Stomach (tissue), 9 donors: ENCODE measurements around the gene VSNL1. TPM values are rescaled to one million over a fixed set of nuclear protein-coding genes. Genes with fewer than 3 reads are reported as not detected.

Experiments used
- DNase-seq, 2 donors: peaks; one replicate each; pipeline versions ENCODE4 v3.0.0 to v3.0.0-alpha.2; 2013 to 2019
- H3K27ac ChIP-seq, 5 donors: fragments of 200-600 bp in 4 of 5; sonication (generic) in 4 of 5; one replicate each; pipeline ENCODE4 v1.5.1; 2013 to 2019; ENCODE audit warnings: mild to moderate bottlenecking in 1 of 5, moderate library complexity in 1 of 5
- H3K27me3 ChIP-seq, 3 donors: fragments of 200-600 bp; sonication (generic); one replicate each; pipeline ENCODE4 v1.5.1; 2017 to 2019; ENCODE audit warnings: mixed run types in 1 of 3
- H3K36me3 ChIP-seq, 4 donors: fragments of 200-600 bp; sonication (generic); 1 replicate in 3 of 4; 2 replicates in 1 of 4; pipeline ENCODE4 v1.5.1; 2016 to 2019
- H3K4me1 ChIP-seq, 4 donors: fragments of 200-600 bp; sonication (generic); one replicate each; pipeline ENCODE4 v1.5.1; 2016 to 2019
- H3K4me3 ChIP-seq, 4 donors: fragments of 200-600 bp; sonication (generic) in 3 of 4; one replicate each; pipeline ENCODE4 v1.5.1; 2016 to 2019; ENCODE audit warnings: mild to moderate bottlenecking in 1 of 4
- H3K9me3 ChIP-seq, 4 donors: fragments of 200-600 bp; sonication (generic); one replicate each; pipeline ENCODE4 v1.5.1; 2016 to 2019
- CTCF ChIP-seq, 7 experiments: fragments of 450-650 bp in 4 of 7; fragments of 200-600 bp in 3 of 7; sonication (generic) in 3 of 7; IDR thresholded peaks; one replicate each; pipeline ENCODE4 v1.5.1; 2016 to 2019; ENCODE audit warnings: antibody characterized with exemption in 7 of 7, control low read depth in 2 of 7, mild to moderate bottlenecking in 1 of 7
- EP300 ChIP-seq: sonication (generic); formaldehyde crosslinking; IDR thresholded peaks from one replicate; pipeline ENCODE4 v1.6.1; 2017; ENCODE audit warnings: antibody characterized with exemption
- POLR2A ChIP-seq, 4 donors: fragments of 450-650 bp; IDR thresholded peaks; one replicate each; pipeline ENCODE4 v1.6.1; 2016; ENCODE audit warnings: antibody characterized with exemption in 4 of 4, control low read depth in 2 of 4, mild to moderate bottlenecking in 1 of 4, moderate library complexity in 1 of 4
- POLR2AphosphoS5 ChIP-seq, 3 donors: sonication (generic); formaldehyde crosslinking; IDR thresholded peaks; one replicate each; pipeline ENCODE4 v1.6.1; 2016; ENCODE audit warnings: antibody characterized with exemption in 3 of 3
- WGBS, 5 donors: extraction: QIAGEN DNeasy Blood & Tissue Kit in 3 of 5; methylation state at CpG; one replicate each; pipeline versions ENCODE4 v1.1.5 to v1.1.7; 2013 to 2018; 5-methylcytosine and 5-hydroxymethylcytosine counted together
- intact Hi-C: fragments of 100-400 bp; cut with DNase I; formaldehyde crosslinking; loops from one replicate; pipeline ENCODE4 v1.15.1; 2023; ENCODE audit warnings: low total_unique reads
- polyA plus RNA-seq, 3 donors: library from polyadenylated mRNA; stranded (reverse); fragments of 200-250 nt; gene quantifications; one replicate each; pipeline ENCODE4 v1.2.3, GENCODE V29; 2013
- total RNA-seq, 5 donors: library from RNA; depleted of rRNA; stranded (reverse); fragments of >200 nt; gene quantifications; one replicate each; pipeline versions ENCODE4 v1.1.0 to v1.2.3, GENCODE V29; 2014 to 2016
- donor health status: healthy with polysubstance abuse.
- donor health status: Bipolar disorder and iron deficiency.
- donor health status: healthy.

VSNL1 gene
- total and polyA plus RNA-seq, 8 donors: 0.44 to 21.9 (median 11.0) TPM; not detected in 4

- intact Hi-C loops: no loop called here
- Histone ChIP-seq H3K27ac (no peak overlapping the region), H3K4me3 (no peak overlapping the region), H3K27me3 (no peaks in the 10 kb centered on the region), H3K9me3 (no peaks in the 10 kb centered on the region), H3K4me1 (no peaks in the 10 kb centered on the region), H3K36me3 (no peaks in the 10 kb centered on the region)
- WGBS, 5 donors: 55 to 83% (median 67%) methylated on average over 1 of the region's 1 CpG
- no peak for DNase-seq
- no peak for TF ChIP-seq CTCF (IDR thresholded peaks at IDR 0.05)
- TF ChIP-seq POLR2A (IDR thresholded peaks at IDR 0.05): no peak
- TF ChIP-seq POLR2AphosphoS5 (IDR thresholded peaks at IDR 0.05): no peak
- no peak for TF ChIP-seq EP300
These were observed 74.7 kb downstream of the VSNL1 start for GRCh38 chr2:17615147-17615546.

- 91 to 100% (median 100%) methylated on average over 1 of the region's 1 CpG for WGBS, 5 donors
- TF ChIP-seq POLR2A (IDR thresholded peaks at IDR 0.05) (no peak), EP300 (no peak), CTCF (IDR thresholded peaks at IDR 0.05) (no peak), POLR2AphosphoS5 (IDR thresholded peaks at IDR 0.05) (no peak)
- Histone ChIP-seq H3K36me3 (no peaks in the 10 kb centered on the region), H3K4me1 (peaks cover 0 to 4% (median 0%) of the 10 kb centered on the region in 4 donors), H3K27ac (no peak overlapping the region), H3K9me3 (no peaks in the 10 kb centered on the region), H3K27me3 (no peaks in the 10 kb centered on the region), H3K4me3 (no peak overlapping the region)
- intact Hi-C loops: no loop called here
- DNase-seq: no peak
These were observed 75.3 kb downstream of the VSNL1 start for GRCh38 chr2:17615728-17616351.

- DNase-seq: no peak
- H3K27me3 ChIP-seq: no peaks in the 10 kb centered on the region
- TF ChIP-seq EP300 (no peak), CTCF (IDR thresholded peaks at IDR 0.05) (no peak), POLR2AphosphoS5 (IDR thresholded peaks at IDR 0.05) (no peak), POLR2A (IDR thresholded peaks at IDR 0.05) (no peak)
- H3K4me1 ChIP-seq: peaks cover 0 to 4% (median 0%) of the 10 kb centered on the region in 4 donors
- intact Hi-C loops: no loop called here
- WGBS, 5 donors: 89 to 100% (median 96%) methylated on average over 1 of the region's 1 CpG
- no peaks in the 10 kb centered on the region for H3K36me3 ChIP-seq
- H3K27ac ChIP-seq: no peak overlapping the region
- H3K4me3 ChIP-seq: no peak overlapping the region
- no peaks in the 10 kb centered on the region for H3K9me3 ChIP-seq
These were observed 75.9 kb downstream of the VSNL1 start for GRCh38 chr2:17616405-17616804.

GRCh38 chr2:17617516-17617915, 77.0 kb downstream of the VSNL1 start:
- WGBS, 5 donors: 90 to 96% (median 93%) methylated on average over 4 to 5 of the region's 5 CpGs

More at GRCh38 chr2:17617516-17617915, 77.0 kb downstream of the VSNL1 start:
- TF ChIP-seq CTCF (IDR thresholded peaks at IDR 0.05): no peak
- TF ChIP-seq POLR2A (IDR thresholded peaks at IDR 0.05): no peak
- TF ChIP-seq EP300: no peak
- no peak for TF ChIP-seq POLR2AphosphoS5 (IDR thresholded peaks at IDR 0.05)
- peaks cover 0 to 4% (median 0%) of the 10 kb centered on the region in 4 donors for H3K4me1 ChIP-seq
- intact Hi-C loops: no loop called here
- no peaks in the 10 kb centered on the region for H3K27me3 ChIP-seq
- H3K27ac ChIP-seq: no peak overlapping the region
- no peaks in the 10 kb centered on the region for H3K36me3 ChIP-seq
- no peak overlapping the region for H3K4me3 ChIP-seq
- H3K9me3 ChIP-seq: no peaks in the 10 kb centered on the region
- no peak for DNase-seq
